HG02610 (cell line): ENCODE measurements around the gene CCDC77.
"Not testable (repeated sequence)": the region's sequence is repeated elsewhere in the genome, so short reads cannot be mapped to it uniquely, and the experiment has no call there.

ENCODE experiments used
- ATAC-seq: cut with Tn5 transposase; IDR thresholded peaks from one replicate; pipeline ENCODE4 v1.9.1; 2021; ENCODE audit warnings: mild to moderate bottlenecking, moderate library complexity; ENCODE audit not compliant: unreplicated experiment

CCDC77 gene

DNA sequence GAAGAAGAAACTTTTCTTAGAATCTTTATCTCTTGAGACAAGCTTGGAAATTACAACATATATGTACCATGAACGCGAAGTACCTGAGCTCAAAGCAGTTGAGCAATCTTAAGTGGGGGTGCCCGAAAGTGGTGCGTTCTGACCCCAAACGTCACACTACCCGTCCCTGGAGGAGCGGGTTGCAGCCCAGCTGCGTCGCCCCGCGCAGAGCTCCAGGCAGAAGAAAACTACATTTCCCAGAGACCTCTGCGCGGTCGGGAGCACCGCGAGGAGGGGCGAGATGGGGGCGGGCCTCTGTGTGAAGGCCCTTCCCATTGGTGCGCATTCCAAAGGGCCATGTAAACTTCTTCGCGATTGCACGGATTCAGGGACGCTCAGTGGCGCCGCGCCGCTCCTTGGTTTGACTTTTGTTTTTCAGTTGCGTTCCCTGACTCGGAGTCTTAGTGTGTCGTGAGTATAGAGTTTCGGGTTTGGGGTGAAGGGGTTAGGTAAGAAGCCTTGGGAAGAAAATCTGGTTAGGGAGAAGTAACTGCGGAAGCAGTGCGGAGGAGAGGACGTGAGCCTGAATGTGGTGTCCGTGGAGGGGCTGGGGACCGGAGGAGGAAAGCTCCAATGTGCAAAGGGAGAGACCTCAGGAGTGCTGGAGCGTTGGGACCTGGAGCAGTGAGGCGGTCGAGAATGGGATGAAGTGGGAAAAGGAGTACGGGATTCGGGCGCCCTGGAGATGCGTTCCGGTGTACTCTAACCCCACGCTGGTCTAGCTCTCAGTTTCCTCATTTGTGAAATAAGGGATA is at the start of gene CCDC77:
Gene CCDC77, plus strand, starts transcription at position 410 of the 794 bp plus-strand sequence. CDS start 7,740 bp downstream, outside the sequence.
- peak; percentile 99 for ATAC-seq

DNA sequence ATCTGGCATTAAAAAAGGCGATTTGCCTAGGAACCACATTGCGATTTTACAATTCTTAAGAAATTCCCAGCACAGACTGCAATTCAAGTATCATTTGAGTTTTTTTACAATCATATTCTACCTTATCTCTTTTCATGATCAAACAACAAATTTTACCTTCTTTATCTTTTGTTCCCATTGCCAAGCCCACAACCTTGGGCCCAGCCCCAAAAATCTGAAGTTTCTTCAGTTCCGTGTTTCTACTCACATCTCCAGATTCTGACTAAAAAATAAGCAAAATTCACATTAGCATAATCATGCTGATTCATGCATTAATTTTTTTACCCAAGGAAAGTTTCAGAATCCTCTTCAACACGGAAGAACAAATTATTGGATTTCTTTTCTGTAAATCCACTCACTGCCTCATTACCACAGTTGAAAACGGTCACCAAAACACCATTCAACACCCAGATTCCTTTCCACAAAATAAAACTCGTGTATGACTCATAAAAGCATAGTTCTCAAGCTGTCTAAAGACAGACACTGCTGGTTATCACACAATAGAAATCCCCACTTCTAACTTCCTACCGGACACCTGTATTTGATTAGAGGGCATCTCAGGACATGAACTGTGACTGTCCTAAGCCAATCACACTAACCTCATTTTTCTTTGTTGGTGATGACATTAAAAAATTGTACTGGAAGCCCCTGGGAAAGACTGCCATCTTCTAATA is 45.0 kb upstream of the CCDC77 start:
- no peak for ATAC-seq

DNA sequence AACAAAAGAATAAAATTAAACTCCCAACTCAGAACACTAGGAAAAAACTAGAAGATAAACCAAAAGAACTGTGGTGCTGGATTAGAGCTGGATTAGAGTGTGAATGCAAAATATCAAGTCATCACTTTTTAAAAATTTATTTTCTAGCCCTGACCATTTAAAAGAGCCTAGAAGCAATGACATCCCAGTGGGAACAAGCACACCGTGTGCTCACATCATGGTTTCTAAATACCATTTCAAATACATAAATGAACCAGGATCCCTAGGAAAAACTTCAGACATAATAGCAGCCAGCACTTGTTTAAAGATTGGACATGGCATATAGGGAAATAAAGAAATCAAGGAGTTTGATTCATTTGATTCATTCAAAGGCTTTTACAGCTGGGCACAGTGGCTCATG is 42.4 kb upstream of the CCDC77 start:
- no peak for ATAC-seq

DNA sequence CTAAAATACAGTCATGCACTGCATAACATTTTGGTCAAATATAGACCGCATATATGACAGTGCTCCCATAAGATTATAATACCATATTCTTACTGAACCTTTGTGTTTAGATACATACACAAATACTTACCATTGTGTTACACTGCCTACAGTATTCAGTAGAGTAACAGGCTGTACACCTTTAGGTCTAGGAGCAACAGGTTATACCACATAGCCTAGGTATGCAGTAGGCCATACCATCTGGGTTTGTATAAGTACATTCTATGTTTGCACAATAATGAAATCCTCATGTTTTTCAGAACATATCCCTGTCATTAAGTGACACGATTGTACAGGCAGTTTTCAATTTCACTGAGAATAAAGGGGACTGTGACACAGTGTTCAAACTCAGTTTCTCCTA is 34.6 kb upstream of the CCDC77 start:
- ATAC-seq = no peak

DNA sequence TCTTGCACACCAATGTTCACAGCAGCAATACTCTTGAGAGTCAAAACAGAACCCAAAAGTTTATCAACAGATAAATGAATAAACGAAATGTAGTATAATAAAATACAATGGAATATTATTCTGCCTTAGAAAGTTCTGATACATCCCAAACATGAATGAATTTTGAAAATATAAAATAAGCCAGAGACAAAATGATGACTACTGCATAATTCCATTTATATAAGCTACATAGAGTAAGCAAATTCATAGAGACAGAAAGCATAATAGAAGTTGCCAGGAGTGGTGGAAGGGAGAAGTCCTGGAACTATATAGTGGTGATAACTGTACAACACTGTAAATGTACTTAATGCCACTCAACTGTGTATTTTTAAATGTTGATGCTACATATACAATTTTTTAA is 33.5 kb upstream of the CCDC77 start:
- ATAC-seq = no peak

DNA sequence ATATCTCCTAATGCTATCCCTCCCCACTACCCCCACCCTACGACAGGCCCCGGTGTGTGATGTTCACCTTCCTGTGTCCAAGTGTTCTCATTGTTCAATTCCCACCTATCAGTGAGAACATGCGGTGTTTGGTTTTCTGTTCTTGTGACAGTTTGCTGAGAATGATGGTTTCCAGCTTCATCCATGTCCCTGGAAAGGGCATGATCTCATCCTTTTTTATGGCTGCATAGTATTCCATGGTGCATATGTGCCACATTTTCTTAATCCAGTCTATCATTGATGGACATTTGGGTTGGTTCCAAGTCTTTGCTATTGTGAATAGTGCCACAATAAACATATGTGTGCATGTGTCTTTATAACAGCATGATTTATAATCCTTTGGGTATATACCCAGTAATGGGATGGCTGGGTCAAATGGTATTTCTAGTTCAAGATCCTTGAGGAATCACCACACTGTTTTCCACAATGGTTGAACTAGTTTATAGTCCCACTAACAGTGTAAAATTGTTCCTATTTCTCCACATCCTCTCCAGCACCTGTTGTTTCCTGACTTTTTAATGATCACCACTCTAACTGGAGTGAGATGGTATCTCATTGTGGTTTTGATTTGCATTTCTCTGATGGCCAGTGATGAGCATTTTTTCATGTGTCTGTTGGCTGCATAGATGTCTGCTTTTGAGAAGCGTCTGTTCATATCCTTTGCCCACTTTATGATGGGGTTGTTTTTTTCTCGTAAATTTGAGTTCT is 30.5 kb upstream of the CCDC77 start:
- ATAC-seq = not testable (repeated sequence)

DNA sequence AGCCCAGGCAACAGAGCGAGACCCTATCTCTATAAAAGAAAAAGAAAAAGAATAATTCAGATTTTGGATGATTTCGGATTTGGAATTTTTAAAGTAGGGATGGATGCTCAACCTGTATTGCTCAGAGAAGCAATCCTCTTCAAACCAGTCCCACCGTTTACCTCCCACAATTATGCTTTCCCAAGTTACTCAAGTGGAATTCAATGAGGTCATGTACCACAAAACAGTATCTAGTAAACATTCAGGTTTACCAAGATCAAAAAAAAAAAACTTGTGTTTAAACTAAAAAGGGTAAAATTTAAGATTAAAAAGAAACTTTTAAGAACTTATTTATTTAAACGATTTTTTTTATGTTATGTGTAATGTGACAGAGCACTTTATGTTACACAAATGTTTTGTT is 14.8 kb upstream of the CCDC77 start:
- ATAC-seq = no peak

DNA sequence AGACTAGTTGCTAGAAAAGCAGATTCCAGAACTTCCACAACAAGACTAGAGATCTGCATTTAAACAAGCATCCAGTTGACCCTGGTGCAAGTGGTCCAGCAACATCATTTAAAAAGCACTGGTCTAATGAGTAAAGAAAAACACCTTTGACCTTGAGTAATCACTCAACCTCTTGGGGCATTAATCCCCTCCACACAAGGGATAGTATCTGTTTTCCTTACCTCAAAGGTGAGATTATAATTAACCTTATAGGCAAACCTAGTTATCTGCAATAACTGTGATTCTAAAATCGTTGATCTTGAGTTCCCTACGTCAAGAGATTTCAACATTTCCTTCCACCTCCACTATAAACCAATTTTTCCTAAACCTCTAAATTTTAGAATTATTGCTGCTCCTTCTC is 13.4 kb upstream of the CCDC77 start:
- ATAC-seq = no peak

DNA sequence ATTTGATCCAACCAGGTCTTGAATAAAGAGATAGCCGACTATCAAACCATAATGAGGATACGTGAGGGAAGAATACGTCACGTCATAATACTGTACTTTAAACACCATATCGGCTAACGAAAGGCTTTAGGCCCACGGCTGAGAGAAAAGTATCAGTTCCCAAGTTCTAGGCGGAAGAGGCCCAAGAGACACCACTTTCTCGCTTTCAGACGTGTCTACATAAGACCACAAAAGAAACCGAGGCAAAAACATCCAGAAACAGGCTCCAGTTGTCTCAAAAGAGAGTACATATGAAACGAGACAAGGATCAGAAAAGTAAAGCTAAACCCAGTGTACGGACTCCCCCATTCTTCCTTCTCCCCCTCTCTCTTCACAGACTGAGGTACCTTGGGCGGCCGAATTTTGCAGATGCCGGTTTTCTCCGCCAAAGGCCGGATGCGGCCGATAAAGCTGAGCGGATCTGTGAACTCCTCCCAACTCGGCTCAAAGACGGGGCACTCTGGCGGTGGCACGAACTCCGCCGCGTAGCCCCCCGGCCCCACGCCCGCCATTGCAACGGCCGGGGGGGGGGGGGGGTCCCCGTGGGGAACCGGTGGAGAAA is 12.8 kb upstream of the CCDC77 start:
- peak; percentile 20 for ATAC-seq

DNA sequence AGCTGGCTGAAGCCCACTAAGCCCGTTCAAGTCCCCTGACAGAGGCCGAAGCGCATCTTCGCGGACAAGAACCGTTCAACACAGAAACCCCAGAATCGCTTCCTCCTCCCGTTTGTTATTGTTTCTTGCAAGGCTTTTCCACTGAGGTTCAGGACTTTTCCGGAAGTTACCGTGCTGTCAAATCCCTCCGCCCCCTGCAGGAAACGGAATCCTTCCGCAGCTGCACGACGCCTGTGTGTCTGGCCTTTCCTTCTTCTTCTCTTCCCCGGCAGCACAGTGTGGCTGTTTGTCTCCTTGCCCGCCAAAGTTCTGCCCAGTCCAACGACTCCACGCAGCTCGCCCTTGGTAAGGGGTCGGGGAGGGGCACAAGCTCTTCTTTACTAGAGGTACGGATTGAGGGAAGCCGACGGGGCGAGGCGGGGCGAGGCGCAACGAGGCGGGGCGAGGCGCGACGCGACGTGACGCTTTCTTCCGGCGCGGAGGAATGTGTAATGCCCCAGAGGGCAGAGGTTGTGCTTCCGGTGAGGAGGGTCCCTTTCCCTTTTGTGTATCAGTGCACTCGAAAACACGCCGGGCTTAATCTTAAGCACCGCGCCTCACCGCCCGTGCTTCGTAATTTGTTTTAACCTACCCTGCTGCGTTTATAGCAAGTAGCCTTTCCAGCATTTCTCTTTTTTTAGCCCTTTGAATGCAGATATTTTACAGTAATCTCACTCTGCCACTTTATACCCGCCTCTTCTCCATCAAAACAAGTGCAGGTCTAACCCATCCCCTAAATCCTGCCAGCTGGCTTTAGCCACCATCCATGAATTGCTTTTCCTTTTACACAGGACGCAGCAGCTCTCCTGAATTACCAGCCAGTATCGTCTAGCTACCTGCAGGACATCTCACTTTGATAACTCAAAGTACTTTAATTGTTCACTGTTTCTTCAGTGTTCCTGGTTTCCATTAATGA is 12.0 kb upstream of the CCDC77 start, which contains the start of gene KDM5A:
Gene KDM5A, minus strand, starts transcription at position 179 of the 955 bp plus-strand sequence. CDS start 229 bp downstream, outside the sequence.
- ATAC-seq = peak; percentile 94

DNA sequence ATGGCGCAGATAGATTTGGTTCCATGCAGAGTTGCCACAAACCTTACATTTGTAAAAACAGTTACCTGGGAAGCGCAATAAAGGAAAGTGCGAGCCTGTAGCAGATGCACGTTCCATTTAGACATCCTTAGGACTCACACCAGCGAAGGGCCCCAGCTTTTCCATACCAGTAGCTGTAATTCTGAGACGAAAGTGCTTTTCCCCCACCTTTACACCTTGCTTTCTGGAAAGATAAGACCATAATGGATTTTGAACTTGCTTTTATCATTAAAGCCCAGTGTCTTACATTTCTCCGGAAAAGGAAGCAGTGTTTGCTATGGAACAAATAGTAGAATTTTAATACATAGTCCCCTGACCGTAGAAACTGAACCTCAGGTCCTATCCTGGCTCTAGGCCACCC is 616 bp upstream of the CCDC77 start:
- no peak for ATAC-seq

DNA sequence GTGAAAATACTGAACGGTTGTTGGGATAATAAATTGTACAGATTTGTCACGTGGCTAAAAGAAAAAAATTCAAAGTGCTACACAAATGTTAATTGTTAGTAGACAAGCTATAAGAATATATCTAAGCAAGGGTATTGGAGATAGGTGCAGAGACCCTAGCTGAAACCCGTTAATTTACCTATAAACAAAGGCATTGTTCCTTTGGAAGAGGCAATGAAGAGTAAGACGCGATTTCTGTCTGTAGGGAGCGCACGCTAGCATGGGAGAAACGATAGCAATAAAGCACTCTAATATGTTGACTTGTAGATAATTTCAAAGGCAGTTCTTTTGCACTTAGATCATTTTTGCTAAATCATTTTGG is 565 bp downstream of the CCDC77 start:
- no peak for ATAC-seq

DNA sequence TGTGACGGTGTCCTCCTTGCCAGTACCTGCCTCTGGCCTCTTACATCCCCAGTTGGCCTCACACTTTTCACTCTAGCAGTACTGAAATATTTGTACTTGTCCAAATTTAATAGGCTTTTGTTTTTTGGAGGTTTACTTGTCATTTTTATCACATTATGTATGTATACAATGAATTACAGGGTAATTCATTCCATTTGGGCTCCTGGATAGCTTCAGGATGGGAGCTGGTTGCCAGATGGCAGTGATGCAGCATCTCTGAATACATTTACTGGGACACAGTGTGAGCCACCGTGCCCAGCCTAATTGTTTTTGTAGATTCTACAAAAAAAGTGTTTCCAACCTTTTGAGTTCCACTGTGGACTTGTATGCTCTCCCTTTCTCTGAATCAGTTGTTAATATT is 13.4 kb downstream of the CCDC77 start:
- no peak for ATAC-seq

DNA sequence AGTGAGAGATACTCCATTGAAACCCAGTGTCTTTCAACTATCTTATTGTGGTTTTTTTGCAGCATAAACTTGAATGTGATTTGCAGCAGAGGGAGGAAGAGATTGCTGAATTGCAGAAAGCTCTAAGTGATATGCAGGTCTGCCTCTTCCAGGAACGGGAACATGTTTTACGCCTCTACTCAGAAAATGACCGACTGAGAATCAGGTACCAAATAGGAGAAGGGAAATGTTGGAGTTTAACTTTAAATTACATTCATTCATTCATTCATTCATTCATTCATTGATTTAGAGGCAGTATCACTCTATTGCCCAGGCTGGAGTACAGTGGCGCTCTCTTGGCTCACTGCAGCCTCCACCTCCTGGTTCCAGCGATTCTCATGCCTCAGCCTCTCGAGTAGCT is 17.0 kb downstream of the CCDC77 start:
- ATAC-seq = no peak

DNA sequence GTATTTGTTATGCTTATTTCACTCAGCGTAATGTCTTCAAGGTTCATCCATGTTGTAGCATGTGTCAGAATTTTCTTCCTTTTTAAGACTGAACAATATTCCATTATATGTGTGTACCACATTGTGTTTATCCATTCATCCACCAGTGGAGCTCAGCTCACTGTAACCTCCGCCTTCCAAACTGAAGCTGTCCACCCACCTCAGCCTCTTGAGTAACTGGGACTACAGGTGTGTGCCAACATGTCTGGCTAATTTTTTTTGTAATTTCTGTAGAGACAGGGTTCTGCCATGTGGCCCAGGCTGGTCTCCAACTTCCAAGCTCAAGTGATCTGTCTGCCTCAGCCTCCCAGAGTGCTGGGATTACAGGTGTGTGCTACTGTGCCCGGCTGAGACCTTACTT is 21.1 kb downstream of the CCDC77 start:
- ATAC-seq = no peak

DNA sequence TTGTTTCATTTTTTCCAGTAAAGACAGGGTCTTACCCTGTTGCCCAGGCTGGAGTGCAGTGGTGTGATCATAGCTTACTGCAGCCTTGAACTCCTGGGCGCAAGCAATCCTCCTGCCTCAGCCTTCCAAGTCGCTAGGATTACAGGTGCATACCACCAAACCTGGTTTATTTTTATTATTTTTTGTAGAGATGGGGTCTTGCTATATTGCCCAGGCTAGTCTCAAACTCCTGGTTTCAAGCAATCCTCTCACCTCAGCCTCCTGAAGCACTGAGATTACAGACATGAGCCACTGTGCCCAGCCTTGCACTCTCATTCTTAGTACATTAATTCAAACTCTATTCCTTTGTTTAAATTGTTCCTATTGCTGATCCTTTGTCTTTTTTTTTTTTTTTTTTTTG is 34.3 kb downstream of the CCDC77 start:
- ATAC-seq = not testable (repeated sequence)

DNA sequence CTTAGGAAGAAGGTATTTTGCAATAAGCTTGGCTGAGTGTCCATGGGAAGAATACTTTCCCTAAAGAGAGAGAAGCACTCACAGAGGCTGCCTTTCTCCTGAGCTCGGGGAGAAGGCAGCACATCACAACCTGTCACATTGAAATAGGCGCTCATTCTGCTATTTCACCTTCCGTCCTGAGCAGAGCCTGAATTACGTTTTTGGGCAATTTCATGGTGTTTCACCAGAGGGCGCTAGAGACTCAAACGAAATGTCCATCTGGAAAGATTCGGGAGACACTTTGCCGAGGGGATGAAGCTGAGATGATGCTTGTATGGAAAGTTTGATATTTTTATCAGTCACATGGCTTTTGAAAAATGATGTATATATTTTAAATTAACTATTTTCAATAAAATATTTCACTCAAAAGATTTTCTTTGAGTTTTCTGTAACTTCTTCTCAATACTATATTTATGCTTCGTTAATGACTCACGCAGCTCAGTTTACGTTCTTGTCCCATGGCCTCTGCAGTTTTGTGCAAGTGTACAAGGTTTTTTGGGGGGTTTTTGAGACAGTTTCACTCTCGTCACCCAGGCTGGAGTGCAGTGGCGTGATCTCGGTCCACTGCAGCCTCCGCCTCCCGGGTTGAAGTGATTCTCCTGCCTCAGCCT is 40.9 kb downstream of the CCDC77 start:
- no peak for ATAC-seq

DNA sequence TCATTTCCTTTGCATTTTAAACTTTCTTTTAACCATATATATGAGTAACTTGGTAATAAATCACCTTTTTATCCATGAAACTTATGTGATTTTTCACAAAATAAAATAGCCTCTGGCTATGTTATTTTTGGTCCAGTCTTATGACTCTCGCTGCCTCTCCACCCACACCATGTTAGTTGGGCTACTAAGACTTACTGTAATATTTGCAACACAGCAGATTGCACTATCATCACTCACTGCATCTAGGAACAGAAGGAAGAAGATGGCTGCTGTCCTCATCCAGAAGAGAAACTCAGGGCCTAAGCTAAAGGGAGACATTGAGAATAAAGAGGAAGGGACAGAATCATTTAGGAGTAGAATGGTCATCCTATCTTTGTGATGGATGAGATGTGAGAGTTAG is 45.7 kb downstream of the CCDC77 start:
- ATAC-seq = no peak

DNA sequence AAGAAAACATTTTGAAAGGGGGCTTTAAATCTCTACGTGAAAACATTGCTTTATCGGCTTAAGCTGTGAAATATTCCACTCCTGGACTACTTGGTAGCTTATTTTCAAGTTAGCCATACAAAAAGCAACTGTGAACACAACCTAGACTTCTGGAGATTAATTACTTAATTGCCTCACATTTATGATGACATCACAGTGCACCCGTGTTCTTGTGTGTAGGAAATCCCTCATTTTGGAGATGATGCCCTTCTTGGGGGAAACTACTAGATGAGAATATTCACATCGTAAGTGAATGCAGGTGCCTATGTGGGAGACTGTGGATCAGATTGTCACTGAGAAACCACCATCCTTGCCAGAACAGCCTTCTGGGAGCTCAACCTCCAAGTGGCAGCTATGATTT is 47.8 kb downstream of the CCDC77 start:
- no peak for ATAC-seq

DNA sequence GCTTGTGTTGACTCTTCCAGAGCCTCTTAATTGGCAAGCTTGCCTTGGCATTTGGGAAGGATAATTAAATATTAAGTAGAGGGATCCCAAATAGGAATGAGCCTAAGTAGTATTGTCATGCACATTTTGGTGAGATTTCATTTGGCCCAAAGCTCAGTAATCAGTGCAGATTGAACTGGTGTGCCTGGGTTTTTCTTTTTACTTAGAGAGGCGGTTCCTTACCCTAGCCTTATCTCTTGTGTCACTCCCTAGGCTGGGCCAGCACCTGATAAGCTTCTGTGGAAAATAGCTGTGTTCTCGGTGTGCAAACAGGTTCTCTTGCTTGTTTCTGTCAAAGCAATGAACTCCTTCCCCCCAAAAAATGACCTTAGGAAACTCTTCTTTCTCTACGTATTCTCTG is 49.0 kb downstream of the CCDC77 start:
- ATAC-seq = no peak
